A673 (cell line): ENCODE measurements around the gene P3H3. TPM values are rescaled to one million over a fixed set of nuclear protein-coding genes. Genes with fewer than 3 reads are reported as not detected.

ENCODE experiments used
- BruUV-seq: library from RNA; stranded (reverse); fragments of 400-500 nt; replicated peaks from 2 replicates; lab custom pipeline; 2021; lab: Mats Ljungman, UMichigan
- CTCF ChIA-PET: fragments of 300-600 bp; sonication (Branson Sonifier 250); formaldehyde crosslinking; loops from one replicate; lab custom pipeline; 2022; ENCODE audit warnings: antibody characterized with exemption; lab: Charles Lee
- POLR2A ChIA-PET: fragments of 300-600 bp; sonication (Branson Sonifier 250); formaldehyde crosslinking; loops from one replicate; lab custom pipeline; 2022; ENCODE audit warnings: antibody characterized with exemption; ENCODE audit not compliant: low non-redundant PET; lab: Charles Lee
- DNase-seq: peaks from one replicate; pipeline ENCODE4 v3.0.0-alpha.2; 2015; ENCODE audit warnings: low spot score
- H3K27ac ChIP-seq: fragments of 200-600 bp; sonication (generic); 2 replicates; pipeline ENCODE4 v1.5.1; 2016; ENCODE audit warnings: mixed run types, low read depth, mild to moderate bottlenecking, mixed read lengths, antibody characterized with exemption, low read length; ENCODE audit not compliant: poor library complexity, severe bottlenecking
- H3K27me3 ChIP-seq: fragments of 200-600 bp; sonication (generic); replicated peaks from 2 replicates; pipeline ENCODE4 v1.6.1; 2017; ENCODE audit warnings: mixed run types, low read depth, mild to moderate bottlenecking, mixed read lengths, antibody characterized with exemption, low read length; ENCODE audit not compliant: insufficient read depth, poor library complexity
- H3K36me3 ChIP-seq: fragments of 200-600 bp; sonication (generic); 2 replicates; pipeline ENCODE4 v1.6.1; 2016; ENCODE audit warnings: mixed run types, mild to moderate bottlenecking, mixed read lengths, antibody characterized with exemption, low read length; ENCODE audit not compliant: insufficient read depth, poor library complexity, severe bottlenecking
- H3K4me1 ChIP-seq: fragments of 200-600 bp; sonication (generic); 2 replicates; pipeline ENCODE4 v1.6.1; 2017; ENCODE audit warnings: mixed run types, mild to moderate bottlenecking, mixed read lengths, antibody characterized with exemption, low read length; ENCODE audit not compliant: insufficient read depth, poor library complexity, severe bottlenecking
- H3K4me3 ChIP-seq: fragments of 200-600 bp; sonication (generic); 2 replicates; pipeline ENCODE4 v1.5.1; 2016; ENCODE audit warnings: low read depth, mixed run types, mild to moderate bottlenecking, mixed read lengths, low read length; ENCODE audit not compliant: poor library complexity, severe bottlenecking
- H3K9me3 ChIP-seq: fragments of 200-600 bp; sonication (generic); 2 replicates; pipeline ENCODE4 v1.6.1; 2016; ENCODE audit warnings: mixed run types, low read depth, mild to moderate bottlenecking, mixed read lengths, antibody characterized with exemption, low read length; ENCODE audit not compliant: poor library complexity, severe bottlenecking
- EZH2 ChIP-seq: fragments of 200-600 bp; sonication (generic); IDR thresholded peaks from 2 replicates; pipeline ENCODE4 v1.6.1; 2017; ENCODE audit warnings: borderline replicate concordance, low read depth, mild to moderate bottlenecking, mixed read lengths, antibody characterized with exemption, low read length; ENCODE audit not compliant: poor library complexity, severe bottlenecking
- intact Hi-C: fragments of 100-400 bp; cut with micrococcal nuclease; formaldehyde crosslinking; loops from one replicate; pipeline ENCODE4 v1.10.0; 2022; ENCODE audit not compliant: unreplicated experiment
- total RNA-seq: library from RNA; stranded (reverse); gene quantifications from 2 replicates; pipeline ENCODE4 v1.2.3, GENCODE V29; 2021
- TF ChIP-seq, protein P1 (sequence below): fragments of 300-800, 200-600 bp; sonication (generic); conservative IDR thresholded peaks from 2 replicates; pipeline ENCODE4 v1.5.1; 2017; ENCODE audit warnings: low read depth, mild to moderate bottlenecking, antibody characterized with exemption, low read length, moderate library complexity, mixed read lengths

P3H3 gene
- total RNA-seq, 1 experiment from 2014 or later: 45.3 TPM

DNA sequence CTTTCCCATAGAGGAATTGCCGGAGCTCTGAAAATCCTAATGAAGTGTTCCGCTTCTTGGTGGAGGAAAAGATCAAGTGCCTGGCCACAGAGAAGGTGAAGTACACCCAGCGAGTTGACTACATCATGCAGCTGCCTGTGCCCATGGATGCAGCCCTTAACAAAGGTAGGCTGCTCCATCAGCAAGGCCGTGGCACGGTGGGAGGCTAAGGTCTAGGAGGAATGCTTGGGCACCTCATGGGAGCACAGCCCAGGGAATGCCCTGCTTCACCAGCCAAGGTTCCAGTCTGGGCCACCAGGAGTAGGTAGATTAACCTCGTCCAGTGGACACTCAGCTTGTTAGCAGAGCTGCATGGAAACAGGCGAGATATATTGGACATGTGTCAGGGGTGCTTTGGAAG is 32.7 kb downstream of the P3H3 start:
- Histone ChIP-seq H3K36me3 (peaks cover 86% of the 10 kb centered on the region), H3K9me3 (no peaks in the 10 kb centered on the region), H3K27ac (no peak overlapping the region), H3K4me1 (peaks cover under 1% of the 10 kb centered on the region), H3K27me3 (no peaks in the 10 kb centered on the region), H3K4me3 (no peak overlapping the region)
- ChIA-PET POLR2A (no interaction called here), CTCF (interaction anchor here (0.6 to 0.7 kb wide), 2 partner anchors 49 to 203 kb away, joined by 4 to 7 read pairs; no protein-coding TSS in a partner anchor)
- TF ChIP-seq, protein P1, sequence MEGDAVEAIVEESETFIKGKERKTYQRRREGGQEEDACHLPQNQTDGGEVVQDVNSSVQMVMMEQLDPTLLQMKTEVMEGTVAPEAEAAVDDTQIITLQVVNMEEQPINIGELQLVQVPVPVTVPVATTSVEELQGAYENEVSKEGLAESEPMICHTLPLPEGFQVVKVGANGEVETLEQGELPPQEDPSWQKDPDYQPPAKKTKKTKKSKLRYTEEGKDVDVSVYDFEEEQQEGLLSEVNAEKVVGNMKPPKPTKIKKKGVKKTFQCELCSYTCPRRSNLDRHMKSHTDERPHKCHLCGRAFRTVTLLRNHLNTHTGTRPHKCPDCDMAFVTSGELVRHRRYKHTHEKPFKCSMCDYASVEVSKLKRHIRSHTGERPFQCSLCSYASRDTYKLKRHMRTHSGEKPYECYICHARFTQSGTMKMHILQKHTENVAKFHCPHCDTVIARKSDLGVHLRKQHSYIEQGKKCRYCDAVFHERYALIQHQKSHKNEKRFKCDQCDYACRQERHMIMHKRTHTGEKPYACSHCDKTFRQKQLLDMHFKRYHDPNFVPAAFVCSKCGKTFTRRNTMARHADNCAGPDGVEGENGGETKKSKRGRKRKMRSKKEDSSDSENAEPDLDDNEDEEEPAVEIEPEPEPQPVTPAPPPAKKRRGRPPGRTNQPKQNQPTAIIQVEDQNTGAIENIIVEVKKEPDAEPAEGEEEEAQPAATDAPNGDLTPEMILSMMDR: no peak
- no peak for TF ChIP-seq EZH2
- no TSS peak for BruUV-seq
- DNase-seq: no peak
- intact Hi-C loops: no loop called here

DNA sequence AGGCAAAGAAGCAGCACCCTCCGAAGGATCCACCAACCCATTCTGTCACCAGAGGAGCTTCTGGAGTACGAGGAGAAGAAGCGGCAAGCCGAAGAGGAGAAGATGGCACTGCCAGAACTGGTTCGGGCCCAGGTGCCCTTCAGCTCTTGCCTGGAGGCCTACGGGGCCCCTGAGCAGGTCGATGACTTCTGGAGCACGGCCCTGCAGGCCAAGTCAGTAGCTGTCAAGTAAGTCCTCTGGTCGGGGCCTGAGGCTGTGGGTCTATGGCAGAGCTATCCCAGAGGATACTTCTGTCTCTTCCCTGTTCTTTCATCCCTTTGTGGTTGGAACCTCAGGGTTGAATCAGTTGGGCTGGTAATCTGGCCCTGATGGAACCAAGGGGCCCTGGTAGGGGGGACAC is 33.2 kb downstream of the P3H3 start:
- Histone ChIP-seq H3K36me3 (peaks cover 84% of the 10 kb centered on the region), H3K27ac (no peak overlapping the region), H3K4me3 (no peak overlapping the region), H3K27me3 (no peaks in the 10 kb centered on the region), H3K9me3 (no peaks in the 10 kb centered on the region), H3K4me1 (peaks cover 5% of the 10 kb centered on the region)
- intact Hi-C loops: no loop called here
- ChIA-PET CTCF (interaction anchor here (0.6 to 0.7 kb wide), 2 partner anchors 50 to 202 kb away, joined by 4 to 7 read pairs; no protein-coding TSS in a partner anchor), POLR2A (no interaction called here)
- BruUV-seq: no TSS peak
- no peak for TF ChIP-seq EZH2
- TF ChIP-seq, protein P1: no peak
- DNase-seq: no peak

DNA sequence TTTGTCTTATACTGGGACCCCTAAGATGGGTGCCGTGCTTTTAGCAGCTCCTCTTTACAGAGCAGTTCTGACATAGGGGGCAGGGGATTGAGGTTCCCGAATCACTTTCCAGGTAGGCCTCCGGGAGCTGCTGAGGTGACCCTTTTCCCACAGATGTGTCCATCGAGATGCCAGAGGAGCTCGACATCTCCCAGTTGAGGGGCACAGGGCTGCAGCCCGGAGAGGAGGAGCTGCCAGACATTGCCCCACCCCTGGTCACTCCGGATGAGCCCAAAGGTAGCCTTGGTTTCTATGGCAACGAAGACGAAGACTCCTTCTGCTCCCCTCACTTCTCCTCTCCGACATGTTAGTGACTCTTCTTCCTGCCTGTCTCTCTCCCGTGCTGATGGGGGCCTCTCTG is 34.8 kb downstream of the P3H3 start:
- Histone ChIP-seq H3K27me3 (no peaks in the 10 kb centered on the region), H3K9me3 (no peaks in the 10 kb centered on the region), H3K4me1 (peaks cover 12% of the 10 kb centered on the region), H3K36me3 (peaks cover 67% of the 10 kb centered on the region), H3K4me3 (no peak overlapping the region), H3K27ac (no peak overlapping the region)
- no peak for DNase-seq
- ChIA-PET POLR2A (no interaction called here), CTCF (no interaction called here)
- BruUV-seq: no TSS peak
- TF ChIP-seq, protein P1: no peak
- no peak for TF ChIP-seq EZH2
- intact Hi-C loops: no loop called here
